PC-3 (cell line): Measurements from ENCODE around the gene KCTD16. TPM values are rescaled to one million over a fixed set of nuclear protein-coding genes. Genes with fewer than 3 reads are reported as not detected.

Source experiments
- ATAC-seq: fragments of 200-7000 bp; cut with Tn5 transposase; 2 replicates; pipeline ENCODE4 v1.9.1; 2020; ENCODE audit warnings: mild to moderate bottlenecking, moderate library complexity
- BruUV-seq: library from RNA; stranded (reverse); fragments of 400-500 nt; replicated peaks from 2 replicates; lab custom pipeline; 2021; lab: Mats Ljungman, UMichigan
- CTCF ChIA-PET: fragments of 300-600 bp; sonication (Branson Sonifier 250); formaldehyde crosslinking; loops from one replicate; lab custom pipeline; 2022; ENCODE audit warnings: antibody characterized with exemption; lab: Charles Lee
- POLR2A ChIA-PET: fragments of 300-600 bp; sonication (Branson Sonifier 250); formaldehyde crosslinking; loops from one replicate; lab custom pipeline; 2022; ENCODE audit warnings: antibody characterized with exemption; ENCODE audit not compliant: unreplicated experiment; lab: Charles Lee
- DNase-seq: peaks from one replicate; pipeline ENCODE4 v3.0.0-alpha.2; 2015
- H2AFZ ChIP-seq: fragments of 300-600 bp; sonication (generic); 2 replicates; pipeline ENCODE4 v1.6.0; 2016; ENCODE audit warnings: antibody characterized with exemption, low read length
- H3F3A ChIP-seq: fragments of 300-600 bp; sonication (generic); one replicate; pipeline ENCODE4 v1.6.0; 2017; ENCODE audit warnings: antibody characterized with exemption, low read length, control low read depth, mild to moderate bottlenecking; ENCODE audit not compliant: unreplicated experiment
- H3K27ac ChIP-seq: fragments of 300-600 bp; sonication (generic); 2 replicates; pipeline ENCODE4 v1.5.1; 2016; ENCODE audit warnings: mild to moderate bottlenecking, low read length
- H3K27me3 ChIP-seq: fragments of 300-600 bp; sonication (generic); 2 replicates; pipeline ENCODE4 v1.6.1; 2016; ENCODE audit warnings: low read length, mixed read lengths
- H3K36me3 ChIP-seq: fragments of 300-600 bp; sonication (generic); 2 replicates; pipeline ENCODE4 v1.6.1; 2016; ENCODE audit warnings: low read depth, mixed run types, low read length, mixed read lengths
- H3K4me1 ChIP-seq: fragments of 300-600 bp; sonication (generic); 2 replicates; pipeline ENCODE4 v1.5.1; 2016; ENCODE audit warnings: low read length; ENCODE audit not compliant: insufficient read depth
- H3K4me2 ChIP-seq: fragments of 300-600 bp; sonication (generic); 2 replicates; pipeline ENCODE4 v1.6.0; 2016; ENCODE audit warnings: low read length
- H3K4me3 ChIP-seq: fragments of 300-600 bp; sonication (generic); 2 replicates; pipeline ENCODE4 v1.5.1; 2016; ENCODE audit warnings: mild to moderate bottlenecking, low read length, mixed read lengths
- H3K79me2 ChIP-seq: fragments of 300-600 bp; sonication (generic); 2 replicates; pipeline ENCODE4 v1.6.1; 2017; ENCODE audit warnings: low read length, mixed read lengths
- H3K9ac ChIP-seq: fragments of 300-600 bp; sonication (generic); 2 replicates; pipeline ENCODE4 v1.6.0; 2016; ENCODE audit warnings: mild to moderate bottlenecking, low read length
- H3K9me2 ChIP-seq: fragments of 300-600 bp; sonication (generic); replicated peaks from 2 replicates; pipeline ENCODE4 v1.6.1; 2016; ENCODE audit warnings: mixed run types, low read length, mixed read lengths
- H3K9me3 ChIP-seq: fragments of 300-600 bp; sonication (generic); 2 replicates; pipeline ENCODE4 v1.6.1; 2016; ENCODE audit warnings: low read length, mixed read lengths
- H4K20me1 ChIP-seq: fragments of 300-600 bp; sonication (generic); 2 replicates; pipeline ENCODE4 v1.6.1; 2016; ENCODE audit warnings: low read length, mixed read lengths
- EZH2 ChIP-seq: fragments of 300-600 bp; sonication (generic); IDR thresholded peaks from one replicate; pipeline ENCODE4 v1.6.1; 2017; ENCODE audit warnings: antibody characterized with exemption, mild to moderate bottlenecking, low read length; ENCODE audit not compliant: unreplicated experiment
- EZH2phosphoT487 ChIP-seq: fragments of 300-600 bp; sonication (generic); IDR thresholded peaks from 2 replicates; pipeline ENCODE4 v1.6.1; 2018; ENCODE audit warnings: mild to moderate bottlenecking, antibody characterized with exemption, low read length, borderline replicate concordance
- intact Hi-C: fragments of 100-400 bp; cut with micrococcal nuclease; formaldehyde crosslinking; loops from 2 replicates; pipeline ENCODE4 v1.9.0; 2023
- total RNA-seq: library from RNA; depleted of rRNA; stranded (reverse); fragments of >200 nt; gene quantifications from 2 replicates; pipeline ENCODE4 v1.2.3, GENCODE V29; 2014
- TF ChIP-seq, protein P1 (sequence below): fragments of 300-600 bp; sonication (generic); conservative IDR thresholded peaks from 2 replicates; pipeline ENCODE4 v1.5.1; 2017; ENCODE audit warnings: antibody characterized with exemption, low read depth, mild to moderate bottlenecking, low read length

KCTD16 gene
- total RNA-seq, 1 experiment from 2014 or later, result not detected

DNA sequence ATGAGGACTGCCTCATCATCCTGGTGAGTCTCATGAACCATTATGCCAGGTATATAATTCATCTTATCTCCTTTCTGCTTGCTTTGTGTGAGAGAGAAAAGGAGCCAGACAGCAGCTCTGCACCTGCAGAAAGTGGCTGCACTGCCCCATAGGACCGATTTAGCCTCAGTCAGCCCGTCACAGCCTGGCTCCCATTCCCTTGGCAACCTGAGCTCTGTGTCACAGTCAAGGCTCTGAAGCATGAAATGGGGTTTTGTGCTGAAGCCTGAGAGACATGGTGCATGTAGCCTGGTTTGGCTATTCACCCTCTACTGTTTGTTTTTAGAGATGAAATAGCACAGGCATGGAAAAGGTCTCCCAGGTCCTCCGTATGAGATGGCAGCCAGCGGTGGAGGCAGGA lies 198.3 kb downstream of the KCTD16 start:
- Histone ChIP-seq H3K9ac (no peak overlapping the region), H3K27ac (no peak overlapping the region), H3K9me2 (no peaks in the 10 kb centered on the region), H3K36me3 (no peaks in the 10 kb centered on the region), H3K4me3 (no peak overlapping the region), H3K4me1 (no peaks in the 10 kb centered on the region), H3F3A (no peaks in the 10 kb centered on the region), H3K27me3 (no peaks in the 10 kb centered on the region), H3K9me3 (no peaks in the 10 kb centered on the region), H3K79me2 (no peaks in the 10 kb centered on the region), H2AFZ (no peak overlapping the region), H4K20me1 (no peaks in the 10 kb centered on the region), H3K4me2 (no peak overlapping the region)
- ATAC-seq (no peak), DNase-seq (no peak)
- TF ChIP-seq EZH2phosphoT487 (no peak), EZH2 (no peak)
- TF ChIP-seq, protein P1, sequence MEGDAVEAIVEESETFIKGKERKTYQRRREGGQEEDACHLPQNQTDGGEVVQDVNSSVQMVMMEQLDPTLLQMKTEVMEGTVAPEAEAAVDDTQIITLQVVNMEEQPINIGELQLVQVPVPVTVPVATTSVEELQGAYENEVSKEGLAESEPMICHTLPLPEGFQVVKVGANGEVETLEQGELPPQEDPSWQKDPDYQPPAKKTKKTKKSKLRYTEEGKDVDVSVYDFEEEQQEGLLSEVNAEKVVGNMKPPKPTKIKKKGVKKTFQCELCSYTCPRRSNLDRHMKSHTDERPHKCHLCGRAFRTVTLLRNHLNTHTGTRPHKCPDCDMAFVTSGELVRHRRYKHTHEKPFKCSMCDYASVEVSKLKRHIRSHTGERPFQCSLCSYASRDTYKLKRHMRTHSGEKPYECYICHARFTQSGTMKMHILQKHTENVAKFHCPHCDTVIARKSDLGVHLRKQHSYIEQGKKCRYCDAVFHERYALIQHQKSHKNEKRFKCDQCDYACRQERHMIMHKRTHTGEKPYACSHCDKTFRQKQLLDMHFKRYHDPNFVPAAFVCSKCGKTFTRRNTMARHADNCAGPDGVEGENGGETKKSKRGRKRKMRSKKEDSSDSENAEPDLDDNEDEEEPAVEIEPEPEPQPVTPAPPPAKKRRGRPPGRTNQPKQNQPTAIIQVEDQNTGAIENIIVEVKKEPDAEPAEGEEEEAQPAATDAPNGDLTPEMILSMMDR, result no peak
- CTCF ChIA-PET, result no interaction called here
- intact Hi-C loops, result no loop called here
- POLR2A ChIA-PET, result no interaction called here
- BruUV-seq, result no TSS peak

DNA sequence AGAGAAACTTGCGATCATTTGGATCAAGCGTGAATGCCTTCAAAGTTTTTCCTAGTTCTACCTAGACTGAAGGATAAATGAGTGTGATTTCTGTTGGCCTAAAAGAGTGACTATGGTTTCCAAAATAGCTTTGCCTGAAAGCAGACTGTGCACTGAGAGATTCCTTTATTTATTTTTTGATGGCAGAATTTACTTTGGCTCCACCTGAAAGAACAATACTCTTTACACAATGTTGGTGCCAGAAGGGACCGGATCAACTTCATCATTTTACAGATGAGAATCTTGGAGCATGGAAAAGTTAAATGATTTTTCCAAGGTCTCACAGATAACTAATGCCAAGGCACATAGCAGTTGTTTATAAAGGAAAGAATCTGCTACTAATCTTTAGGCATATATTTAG lies 199.6 kb downstream of the KCTD16 start:
- ATAC-seq, result no peak
- H4K20me1 ChIP-seq, result no peaks in the 10 kb centered on the region

DNA sequence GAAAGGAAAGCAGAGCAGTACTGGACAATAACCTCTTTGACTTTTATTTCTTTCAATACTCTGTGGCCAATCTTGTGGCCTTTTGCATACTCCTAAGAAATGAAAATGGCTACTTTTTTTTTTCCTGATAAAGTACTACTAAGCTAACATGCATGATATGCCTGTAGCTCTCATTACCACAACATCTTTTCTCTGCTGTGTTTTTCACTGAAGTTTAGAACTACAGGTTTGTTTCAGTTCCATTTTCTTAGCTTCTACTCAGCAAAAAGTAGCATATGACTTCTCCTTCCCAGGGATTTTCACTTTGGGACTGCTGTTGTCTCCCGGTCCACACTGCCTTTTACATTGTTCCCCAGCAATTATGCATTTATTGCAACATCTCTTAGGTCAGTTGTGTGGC lies 204.0 kb downstream of the KCTD16 start:
- ATAC-seq, result no peak
- intact Hi-C loops, result no loop called here
- Histone ChIP-seq H3K4me2 (no peak overlapping the region), H4K20me1 (no peaks in the 10 kb centered on the region), H3K36me3 (no peaks in the 10 kb centered on the region), H3F3A (no peaks in the 10 kb centered on the region), H3K4me3 (no peak overlapping the region), H3K27me3 (no peaks in the 10 kb centered on the region; the same call in 1 of the 2 replicates), H2AFZ (no peak overlapping the region), H3K9me2 (no peaks in the 10 kb centered on the region), H3K9ac (no peak overlapping the region), H3K27ac (no peak overlapping the region), H3K4me1 (no peaks in the 10 kb centered on the region), H3K9me3 (no peaks in the 10 kb centered on the region), H3K79me2 (no peaks in the 10 kb centered on the region)
- BruUV-seq, result no TSS peak
- no peak for TF ChIP-seq EZH2
- no peak for TF ChIP-seq EZH2phosphoT487
- TF ChIP-seq, protein P1, result no peak
- ChIA-PET POLR2A (interaction anchor here (0.6 kb wide), 1 partner anchor 98 kb away, joined by 4 read pairs; no protein-coding TSS in a partner anchor), CTCF (no interaction called here)
- no peak for DNase-seq

More for the DNA sequence above, 199.6 kb downstream of the KCTD16 start:
- Histone ChIP-seq H3K4me2 (no peak overlapping the region), H3K79me2 (no peaks in the 10 kb centered on the region), H3K9me3 (no peaks in the 10 kb centered on the region), H3K36me3 (no peaks in the 10 kb centered on the region), H3K9me2 (no peaks in the 10 kb centered on the region), H3K27me3 (no peaks in the 10 kb centered on the region), H3K27ac (no peak overlapping the region), H3F3A (no peaks in the 10 kb centered on the region), H2AFZ (no peak overlapping the region), H3K4me1 (no peaks in the 10 kb centered on the region), H3K9ac (no peak overlapping the region), H3K4me3 (no peak overlapping the region)
- ChIA-PET CTCF (no interaction called here), POLR2A (no interaction called here)
- TF ChIP-seq, protein P1, result no peak
- TF ChIP-seq EZH2 (no peak), EZH2phosphoT487 (no peak)
- no TSS peak for BruUV-seq
- no peak for DNase-seq
- intact Hi-C loops, result no loop called here
